ENCODE data around the gene NCOA7. TPM values are rescaled to one million over a fixed set of nuclear protein-coding genes. Genes with fewer than 3 reads are reported as not detected.

Gene NCOA7
- total RNA-seq, 1 experiment from 2014 or later, result 67.9 TPM

DNA sequence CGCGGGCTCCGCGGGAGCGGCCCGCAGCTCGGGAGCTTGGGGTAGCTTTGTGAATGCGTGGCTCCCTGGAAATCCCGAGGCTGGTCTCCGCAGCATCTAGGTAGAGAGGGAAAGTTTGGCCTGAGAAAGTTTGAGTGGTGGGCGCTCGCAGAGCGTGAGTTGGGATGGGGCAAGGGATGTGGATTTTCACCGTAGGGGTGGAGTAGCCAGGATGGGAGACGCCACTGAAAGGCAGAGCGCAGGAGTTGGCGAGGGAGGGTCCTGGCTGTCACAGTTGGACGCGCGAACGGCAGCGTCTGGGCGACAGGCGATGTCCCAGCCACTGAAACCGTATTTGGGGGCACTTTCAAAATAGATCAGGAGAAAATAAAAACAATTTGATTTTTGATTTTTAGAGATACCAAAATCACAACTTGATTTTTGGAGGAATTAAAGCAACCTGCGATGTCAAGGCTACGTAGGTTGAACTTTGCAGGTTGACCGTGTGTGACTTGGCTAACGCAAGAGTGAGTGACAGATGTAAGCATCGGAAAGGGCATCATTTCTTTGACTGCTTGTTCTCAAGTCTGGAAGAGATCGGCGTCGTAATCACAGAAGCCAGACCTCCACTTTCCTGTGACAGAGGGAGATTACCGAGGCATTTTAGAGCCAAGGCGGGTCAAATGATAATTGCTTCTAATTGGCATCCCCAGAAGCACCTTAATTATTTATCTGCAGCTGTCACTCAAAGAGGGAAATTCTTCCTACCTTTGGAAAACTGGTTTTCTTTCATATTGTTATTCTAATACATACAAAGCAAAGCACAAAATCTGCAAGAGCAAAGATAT lies 40.7 kb upstream of the NCOA7 start:
- Mint-ChIP-seq H3K36me3 (ENCODE audit: insufficient read depth, unreplicated experiment) (no peaks in the 10 kb centered on the region), H3K27me3 (ENCODE audit: insufficient read depth, unreplicated experiment) (peaks cover 33% of the 10 kb centered on the region), H3K9me3 (ENCODE audit: unreplicated experiment) (no peaks in the 10 kb centered on the region), H3K4me3 (ENCODE audit: unreplicated experiment) (peak overlapping the region; percentile 93), H3K4me1 (ENCODE audit: low read depth, unreplicated experiment) (peaks cover 22% of the 10 kb centered on the region), H3K27ac (ENCODE audit: unreplicated experiment) (no peak overlapping the region)
- H3K4me3 ChIP-seq (ENCODE audit: low read depth, low read length), result peak overlapping the region; percentile 48
- H3K27me3 ChIP-seq (replicated peaks; ENCODE audit: control insufficient read depth, insufficient read depth, low read length), result no peaks in the 10 kb centered on the region; the same call in none of the 2 replicates
- H3K36me3 ChIP-seq (ENCODE audit: control insufficient read depth, insufficient read depth, low read length), result no peaks in the 10 kb centered on the region
- DNase-seq, result peak in 1 of 2 experiments; percentile 21
- H3K4me1 ChIP-seq, result peaks cover 11% of the 10 kb centered on the region; the same call in 1 of the 2 replicates
- POLR2A ChIA-PET, result no interaction called here
- CTCF ChIA-PET, result no interaction called here
- TF ChIP-seq CTCF (IDR thresholded peaks at IDR 0.05; ENCODE audit: insufficient read depth in 1 of 2, low read depth in 1 of 2, low read length in 1 of 2, severe bottlenecking in 1 of 2, unreplicated experiment in 1 of 2), result no peak
- no peaks in the 10 kb centered on the region for H3K9me3 ChIP-seq
- no TSS peak for BruUV-seq (replicated peaks)
- intact Hi-C loops (cut with micrococcal nuclease; ENCODE audit: unreplicated experiment), result loop anchor here (1.0 to 10.0 kb wide), 3 partner anchors 30 to 875 kb away; no protein-coding TSS in a partner anchor

DNA sequence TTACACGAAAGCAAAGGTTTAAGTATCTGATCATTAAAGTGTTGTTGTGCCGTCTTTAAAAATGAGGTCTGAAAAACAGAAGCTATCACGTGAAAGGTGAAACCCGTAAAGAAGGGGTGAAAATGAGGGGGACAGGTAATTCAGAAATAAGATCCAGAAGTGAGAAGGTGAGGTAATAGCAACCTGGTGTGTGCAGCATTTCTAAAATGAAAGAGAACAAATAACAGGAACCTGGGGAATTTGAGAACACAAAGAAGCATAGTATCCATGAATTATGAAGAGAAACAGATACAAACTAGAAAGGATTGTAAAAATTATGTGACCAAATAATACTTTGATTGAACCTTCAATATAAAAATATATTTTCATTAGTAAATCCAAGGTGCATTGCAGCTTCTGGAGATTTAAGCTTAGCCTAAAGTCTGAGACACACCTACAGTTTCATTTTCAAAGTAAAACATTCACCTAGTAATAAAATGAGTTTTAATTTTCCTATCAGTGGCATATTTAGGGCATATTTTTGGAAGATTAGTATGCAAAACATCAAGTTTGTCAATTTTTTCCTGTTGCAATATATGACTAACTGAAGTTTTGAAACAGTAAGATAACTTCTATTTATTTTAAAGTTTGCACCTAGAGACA lies 39.9 kb upstream of the NCOA7 start:
- H3K27me3 Mint-ChIP-seq (ENCODE audit: insufficient read depth, unreplicated experiment), result peaks cover 32% of the 10 kb centered on the region
- H3K27ac Mint-ChIP-seq (ENCODE audit: unreplicated experiment), result no peak overlapping the region
- H3K36me3 Mint-ChIP-seq (ENCODE audit: insufficient read depth, unreplicated experiment), result no peaks in the 10 kb centered on the region
- H3K36me3 ChIP-seq (ENCODE audit: control insufficient read depth, insufficient read depth, low read length), result no peaks in the 10 kb centered on the region
- TF ChIP-seq CTCF (IDR thresholded peaks at IDR 0.05; ENCODE audit: insufficient read depth in 1 of 2, low read depth in 1 of 2, low read length in 1 of 2, severe bottlenecking in 1 of 2, unreplicated experiment in 1 of 2), result no peak
- H3K9me3 Mint-ChIP-seq (ENCODE audit: unreplicated experiment), result no peaks in the 10 kb centered on the region
- no TSS peak for BruUV-seq (replicated peaks)
- H3K4me1 ChIP-seq, result peaks cover 11% of the 10 kb centered on the region; the same call in 1 of the 2 replicates
- intact Hi-C loops (cut with micrococcal nuclease; ENCODE audit: unreplicated experiment), result loop anchor here (5.0 to 10.0 kb wide), 2 partner anchors 239 to 876 kb away; no protein-coding TSS in a partner anchor
- H3K4me3 ChIP-seq (ENCODE audit: low read depth, low read length), result no peak overlapping the region
- H3K4me1 Mint-ChIP-seq (ENCODE audit: low read depth, unreplicated experiment), result peaks cover 22% of the 10 kb centered on the region
- ChIA-PET POLR2A (no interaction called here), CTCF (no interaction called here)
- no peak overlapping the region for H3K4me3 Mint-ChIP-seq (ENCODE audit: unreplicated experiment)
- no peaks in the 10 kb centered on the region for H3K9me3 ChIP-seq
- no peak for DNase-seq
- H3K27me3 ChIP-seq (replicated peaks; ENCODE audit: control insufficient read depth, insufficient read depth, low read length), result no peaks in the 10 kb centered on the region; the same call in none of the 2 replicates

DNA sequence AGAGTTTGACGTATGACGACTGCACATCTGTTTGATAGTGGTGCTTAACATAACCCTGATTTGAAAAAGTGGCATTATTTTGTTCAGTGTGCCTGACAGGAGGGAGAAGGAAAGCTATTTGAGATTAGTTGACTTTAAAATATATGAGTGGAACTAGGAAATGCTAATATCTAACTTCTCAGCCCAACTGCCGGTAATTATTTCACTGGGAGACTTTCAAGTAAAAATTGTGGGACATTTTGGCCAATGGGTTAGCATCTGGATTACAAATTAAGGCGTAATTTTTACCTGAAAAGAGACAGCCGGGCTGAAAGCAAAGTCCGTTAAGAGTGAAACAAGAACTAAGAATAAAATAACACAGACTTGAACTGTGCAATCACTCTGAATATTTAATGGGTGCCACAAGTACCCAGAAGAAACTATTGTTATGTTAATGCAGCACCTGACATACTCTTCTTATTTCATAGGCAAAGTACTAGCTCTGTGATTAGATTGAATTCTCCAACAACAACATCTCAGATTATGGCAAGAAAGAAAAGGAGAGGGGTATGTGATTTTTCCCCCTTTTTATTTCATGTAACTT lies 39.3 kb upstream of the NCOA7 start:
- H3K9me3 ChIP-seq, result no peaks in the 10 kb centered on the region
- Mint-ChIP-seq H3K27ac (ENCODE audit: unreplicated experiment) (no peak overlapping the region), H3K9me3 (ENCODE audit: unreplicated experiment) (no peaks in the 10 kb centered on the region), H3K27me3 (ENCODE audit: insufficient read depth, unreplicated experiment) (peaks cover 26% of the 10 kb centered on the region), H3K36me3 (ENCODE audit: insufficient read depth, unreplicated experiment) (no peaks in the 10 kb centered on the region), H3K4me3 (ENCODE audit: unreplicated experiment) (no peak overlapping the region), H3K4me1 (ENCODE audit: low read depth, unreplicated experiment) (peaks cover 19% of the 10 kb centered on the region)
- POLR2A ChIA-PET, result no interaction called here
- no peaks in the 10 kb centered on the region for H3K36me3 ChIP-seq (ENCODE audit: control insufficient read depth, insufficient read depth, low read length)
- no TSS peak for BruUV-seq (replicated peaks)
- no peaks in the 10 kb centered on the region; the same call in none of the 2 replicates for H3K27me3 ChIP-seq (replicated peaks; ENCODE audit: control insufficient read depth, insufficient read depth, low read length)
- DNase-seq, result no peak
- peaks cover 11% of the 10 kb centered on the region; the same call in 1 of the 2 replicates for H3K4me1 ChIP-seq
- CTCF ChIA-PET, result no interaction called here
- intact Hi-C loops (cut with micrococcal nuclease; ENCODE audit: unreplicated experiment), result loop anchor here (5.0 to 10.0 kb wide), 2 partner anchors 239 to 877 kb away; no protein-coding TSS in a partner anchor
- no peak for TF ChIP-seq CTCF (IDR thresholded peaks at IDR 0.05; ENCODE audit: insufficient read depth in 1 of 2, low read depth in 1 of 2, low read length in 1 of 2, severe bottlenecking in 1 of 2, unreplicated experiment in 1 of 2)
- H3K4me3 ChIP-seq (ENCODE audit: low read depth, low read length), result no peak overlapping the region

All from Caco-2 (cell line).